Neural cell (in vitro differentiated cells): ENCODE measurements around the gene PLCD1.

Experiments
- EP300 ChIP-seq: fragments of 450-650 bp; conservative IDR thresholded peaks from 2 replicates; pipeline ENCODE4 v1.6.1; 2014; ENCODE audit warnings: antibody characterized with exemption, mild to moderate bottlenecking, moderate library complexity; ENCODE audit not compliant: poor library complexity, severe bottlenecking
- EZH2 ChIP-seq: fragments of 200-600, 300-800 bp; shearing (Covaris generic), sonication (generic); IDR thresholded peaks from 2 replicates; pipeline ENCODE4 v1.6.1; 2014; ENCODE audit warnings: antibody characterized with exemption, low read length, borderline replicate concordance, mild to moderate bottlenecking; ENCODE audit not compliant: insufficient read depth, poor library complexity, severe bottlenecking
- MXI1 ChIP-seq: fragments of 450-650 bp; conservative IDR thresholded peaks from 2 replicates; pipeline ENCODE4 v1.6.1; 2014; ENCODE audit warnings: antibody characterized with exemption, mild to moderate bottlenecking; ENCODE audit not compliant: poor library complexity, severe bottlenecking
- POLR2AphosphoS5 ChIP-seq: IDR thresholded peaks from 2 replicates; pipeline ENCODE4 v1.6.1; 2012
- TAF1 ChIP-seq: IDR thresholded peaks from 2 replicates; pipeline ENCODE4 v1.6.1; 2012; ENCODE audit warnings: low read depth
- TF ChIP-seq, protein P1 (sequence below): fragments of 450-650 bp; IDR thresholded peaks from 2 replicates; pipeline ENCODE4 v1.5.1; 2014; ENCODE audit warnings: antibody characterized with exemption, mild to moderate bottlenecking, moderate library complexity; ENCODE audit not compliant: poor library complexity, severe bottlenecking

DNA sequence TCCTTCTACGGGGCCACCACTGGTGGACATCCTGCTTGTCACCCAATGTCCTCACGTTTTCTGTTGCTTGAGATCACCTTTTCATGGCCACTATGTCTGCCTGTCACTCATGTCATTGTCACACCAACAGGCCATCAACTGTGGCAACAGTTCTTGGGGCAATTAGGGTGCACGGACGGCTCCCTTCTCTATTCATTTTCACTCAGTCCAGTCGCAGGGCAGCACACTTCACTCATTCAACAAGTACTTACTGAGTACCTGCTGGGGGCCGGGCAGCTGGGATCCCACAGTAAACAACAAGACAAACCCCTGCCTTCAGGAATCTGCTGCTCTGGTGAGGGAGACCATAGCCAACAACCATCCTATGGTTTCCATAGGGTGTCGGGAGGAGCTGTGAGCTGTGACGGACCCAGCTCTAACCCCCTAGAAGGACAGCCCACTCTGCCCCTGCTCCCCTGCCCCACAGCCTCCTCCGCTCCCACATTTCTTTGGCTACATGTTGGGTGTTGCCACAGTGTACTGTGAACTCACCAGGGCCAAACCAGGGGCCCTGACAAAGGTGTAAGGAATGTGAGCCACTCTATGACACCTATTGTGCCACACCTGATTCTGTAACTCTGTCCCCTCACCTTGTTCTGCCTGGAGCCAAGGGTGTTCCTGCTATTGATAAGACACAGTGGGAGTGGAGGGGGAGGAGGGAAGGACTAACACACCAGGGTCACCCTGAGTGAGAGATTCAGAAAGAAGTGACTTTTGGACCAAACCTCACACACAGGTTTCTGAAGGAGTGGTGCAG lies 37.0 kb downstream of the PLCD1 start:
- TF ChIP-seq, protein P1, sequence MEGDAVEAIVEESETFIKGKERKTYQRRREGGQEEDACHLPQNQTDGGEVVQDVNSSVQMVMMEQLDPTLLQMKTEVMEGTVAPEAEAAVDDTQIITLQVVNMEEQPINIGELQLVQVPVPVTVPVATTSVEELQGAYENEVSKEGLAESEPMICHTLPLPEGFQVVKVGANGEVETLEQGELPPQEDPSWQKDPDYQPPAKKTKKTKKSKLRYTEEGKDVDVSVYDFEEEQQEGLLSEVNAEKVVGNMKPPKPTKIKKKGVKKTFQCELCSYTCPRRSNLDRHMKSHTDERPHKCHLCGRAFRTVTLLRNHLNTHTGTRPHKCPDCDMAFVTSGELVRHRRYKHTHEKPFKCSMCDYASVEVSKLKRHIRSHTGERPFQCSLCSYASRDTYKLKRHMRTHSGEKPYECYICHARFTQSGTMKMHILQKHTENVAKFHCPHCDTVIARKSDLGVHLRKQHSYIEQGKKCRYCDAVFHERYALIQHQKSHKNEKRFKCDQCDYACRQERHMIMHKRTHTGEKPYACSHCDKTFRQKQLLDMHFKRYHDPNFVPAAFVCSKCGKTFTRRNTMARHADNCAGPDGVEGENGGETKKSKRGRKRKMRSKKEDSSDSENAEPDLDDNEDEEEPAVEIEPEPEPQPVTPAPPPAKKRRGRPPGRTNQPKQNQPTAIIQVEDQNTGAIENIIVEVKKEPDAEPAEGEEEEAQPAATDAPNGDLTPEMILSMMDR, result no peak
- TF ChIP-seq POLR2AphosphoS5, result no peak
- no peak for TF ChIP-seq EP300
- no peak for TF ChIP-seq MXI1
- no peak for TF ChIP-seq EZH2
- TF ChIP-seq TAF1, result no peak
